HG03095 (cell line): ENCODE data around the gene C11orf21.

ENCODE experiments used
- ATAC-seq: cut with Tn5 transposase; IDR thresholded peaks from one replicate; pipeline ENCODE4 v1.9.1; 2021; ENCODE audit warnings: moderate library complexity; ENCODE audit not compliant: unreplicated experiment

The C11orf21 gene

DNA sequence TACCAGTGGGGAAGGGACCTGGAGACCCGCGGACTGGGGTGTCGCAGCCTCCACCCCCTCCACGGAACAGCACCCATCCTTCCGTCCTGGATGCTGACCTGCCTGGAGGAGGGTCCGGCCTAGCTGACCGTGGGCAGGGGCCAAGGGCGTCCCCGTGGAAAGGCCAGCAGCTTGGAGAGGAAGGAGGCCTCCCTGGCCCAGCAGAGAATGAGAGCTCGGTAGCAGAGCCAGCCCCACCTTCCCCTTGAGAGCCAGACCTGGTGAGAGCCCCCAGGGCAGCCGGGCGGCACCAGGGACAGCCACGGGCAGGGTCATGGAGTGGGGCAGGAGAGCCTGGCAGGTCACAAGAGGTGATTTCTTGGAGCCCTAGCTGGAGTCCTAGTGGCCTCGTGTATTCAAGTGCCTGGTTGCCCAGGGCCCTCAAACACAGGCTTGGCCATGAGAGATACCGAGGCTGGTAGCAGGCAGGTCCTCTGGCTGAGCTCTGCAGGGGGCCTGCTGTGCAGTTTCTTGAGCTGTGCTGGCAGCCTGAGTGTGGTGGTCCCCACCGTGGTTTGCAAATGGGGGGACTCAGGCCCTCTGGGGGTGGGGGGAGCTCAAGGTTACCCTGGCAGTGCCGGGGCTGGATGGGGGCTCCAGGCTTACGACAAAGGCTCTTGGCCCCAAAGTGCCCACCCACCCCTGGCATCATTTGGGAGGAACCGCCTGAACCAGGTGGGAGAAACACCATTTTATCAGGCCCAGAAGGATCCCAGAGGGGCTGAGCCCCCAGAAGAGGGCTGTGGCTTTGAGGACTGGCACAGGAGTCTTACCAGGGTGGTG lies 7.7 kb upstream of the C11orf21 start:
- ATAC-seq, result no peak

GRCh38 chr11:2308713-2309112 lies 7.0 kb upstream of the C11orf21 start:
- no peak for ATAC-seq

- no peak for ATAC-seq
Measured at GRCh38 chr11:2307501-2308331, 6.0 kb upstream of the C11orf21 start.

- ATAC-seq, result no peak
Measured at GRCh38 chr11:2306877-2307500, 5.3 kb upstream of the C11orf21 start.

GRCh38 chr11:2306452-2306823 lies 4.7 kb upstream of the C11orf21 start:
- ATAC-seq, result no peak

- no peak for ATAC-seq
Measured at GRCh38 chr11:2305788-2306451, 4.2 kb upstream of the C11orf21 start.

- ATAC-seq, result no peak
Measured at GRCh38 chr11:2305140-2305778, 3.5 kb upstream of the C11orf21 start.

DNA sequence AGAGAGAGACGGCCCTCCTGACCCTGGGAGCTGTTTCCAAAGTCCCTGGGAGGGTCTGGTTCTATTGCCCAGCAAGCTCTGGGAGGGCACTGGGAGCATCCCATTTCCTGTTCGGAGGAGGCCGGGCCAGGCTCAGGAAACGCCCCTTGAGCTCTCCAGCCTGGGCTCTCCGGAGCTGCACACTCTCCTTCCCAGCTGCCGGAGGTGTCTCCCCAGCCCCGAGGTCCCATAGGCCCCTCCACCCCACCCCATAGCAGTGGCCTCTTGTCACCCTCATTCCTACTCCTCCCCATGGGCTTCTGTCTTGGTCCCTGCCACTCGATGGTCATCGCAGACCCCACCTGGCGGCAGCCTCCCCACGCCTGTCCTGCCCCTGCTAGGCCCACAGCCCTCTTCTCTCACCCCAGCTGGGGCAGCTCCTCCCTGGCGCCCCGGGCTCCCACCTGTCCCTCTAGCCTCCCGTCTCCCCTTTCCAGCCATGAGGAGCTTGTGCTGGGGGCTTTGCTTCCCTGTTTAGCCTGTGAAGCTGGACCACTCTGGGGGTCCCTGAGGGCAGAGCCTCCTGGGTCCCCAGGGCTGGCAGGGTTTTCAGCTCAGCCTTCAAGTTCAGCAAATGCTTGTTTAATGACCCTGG lies 2.9 kb upstream of the C11orf21 start:
- ATAC-seq, result no peak

DNA sequence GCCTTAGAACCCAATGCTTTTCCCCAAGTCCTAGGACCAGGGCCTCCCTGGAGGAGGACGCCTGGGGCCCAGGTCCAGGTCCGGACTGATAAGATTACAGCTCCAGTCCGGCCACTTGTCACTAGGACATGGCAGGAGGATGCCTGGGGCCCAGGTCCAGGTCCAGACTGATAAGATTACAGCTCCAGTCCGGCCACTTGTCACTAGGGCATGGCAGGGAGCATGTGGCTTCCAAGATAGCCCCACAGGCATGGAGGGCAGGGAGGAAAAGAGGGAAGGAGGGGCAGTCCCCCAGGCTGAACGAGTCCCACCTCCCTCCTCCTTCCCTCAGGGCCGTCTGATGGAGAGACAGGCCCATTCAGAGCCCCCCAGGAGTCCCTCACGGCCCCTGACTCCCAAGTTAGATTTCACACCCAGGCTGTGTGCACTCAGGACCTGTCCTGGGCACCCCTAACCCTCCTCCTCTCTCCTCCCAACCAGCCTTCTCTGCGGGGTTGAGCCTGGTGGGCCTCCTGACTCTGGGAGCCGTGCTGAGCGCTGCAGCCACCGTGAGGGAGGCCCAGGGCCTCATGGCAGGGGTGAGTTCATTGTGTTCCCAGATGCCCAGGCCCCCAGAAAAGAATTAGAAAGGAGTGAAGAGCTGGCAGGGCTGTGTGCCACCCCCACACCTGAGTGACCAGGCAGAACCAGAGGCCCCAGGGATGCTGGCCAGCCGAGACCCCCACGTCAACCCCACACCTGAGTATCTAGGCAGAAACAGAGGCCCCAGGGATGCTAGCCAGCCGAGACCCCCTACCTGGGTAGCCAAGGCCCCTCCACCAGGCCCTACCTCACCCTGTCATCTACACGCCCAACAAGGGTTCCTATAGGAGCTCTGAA lies 2.1 kb upstream of the C11orf21 start:
- no peak for ATAC-seq

DNA sequence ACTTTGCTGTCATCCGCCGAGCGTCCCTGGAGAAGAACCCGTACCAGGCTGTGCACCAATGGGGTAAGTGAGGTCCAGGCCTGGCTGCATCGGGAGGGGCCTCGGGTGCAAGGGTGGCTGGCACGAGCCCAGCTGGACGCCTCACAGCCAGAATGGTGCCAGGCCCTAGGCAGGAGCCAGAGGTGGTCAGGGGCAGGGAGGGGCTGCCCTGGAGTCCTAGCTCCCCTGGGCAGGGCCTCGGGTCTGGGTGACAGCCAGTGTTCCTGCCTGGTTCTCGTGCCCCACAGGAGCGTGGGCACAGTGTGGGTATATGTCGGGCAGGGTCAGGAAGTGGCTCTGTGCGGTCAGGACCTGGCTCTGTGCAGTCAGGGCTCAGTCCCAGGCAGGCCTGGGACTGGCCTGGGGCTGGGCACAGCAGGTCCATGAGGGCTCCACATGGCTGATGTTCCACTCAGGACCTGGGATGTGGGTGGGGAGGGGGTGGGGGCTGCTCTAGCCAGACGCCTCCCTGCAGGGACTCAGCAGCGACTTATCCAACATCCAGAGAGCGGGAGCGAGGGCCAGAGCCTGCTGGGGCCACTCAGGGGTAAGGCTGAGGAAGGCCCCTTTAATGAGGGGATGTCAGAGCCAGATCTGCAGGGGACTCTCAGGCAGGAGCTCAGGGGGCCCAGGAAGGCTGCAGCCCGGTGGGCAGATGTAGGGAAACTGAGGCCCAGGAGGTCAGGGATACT lies 1.3 kb upstream of the C11orf21 start:
- no peak for ATAC-seq

DNA sequence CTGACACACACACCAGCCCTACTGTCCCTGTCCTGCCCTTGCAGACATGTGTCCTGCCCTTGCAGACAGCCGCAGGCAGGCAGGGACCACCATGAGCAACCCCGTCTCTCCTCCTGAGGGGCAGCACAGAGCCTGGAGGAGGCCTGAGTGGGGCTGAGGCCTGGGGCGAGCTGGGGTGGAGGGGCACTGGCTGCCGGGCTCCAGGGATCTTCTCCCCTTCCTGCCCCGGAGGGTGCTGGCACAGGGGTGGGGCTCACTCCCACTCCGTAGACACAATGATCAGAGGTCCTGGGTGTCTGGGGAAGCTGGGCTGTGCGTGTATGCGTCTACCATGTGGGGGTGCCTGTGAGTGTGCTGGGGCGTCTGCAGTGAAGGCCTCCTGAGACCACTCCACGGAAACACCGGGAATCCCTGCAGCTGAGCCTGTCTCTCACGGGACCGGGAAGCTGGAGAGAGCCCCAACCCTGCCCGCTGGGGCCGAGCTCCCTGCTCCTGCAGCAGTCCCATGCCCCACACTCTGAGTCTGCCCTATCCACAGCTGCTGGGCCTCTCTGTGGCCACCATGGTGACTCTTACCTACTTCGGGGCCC lies 683 bp upstream of the C11orf21 start:
- ATAC-seq, result no peak

- no peak for ATAC-seq
Measured at GRCh38 chr11:2300936-2301630, 635 bp downstream of the C11orf21 start.

- no peak for ATAC-seq
Measured at GRCh38 chr11:2300290-2300935, 1.3 kb downstream of the C11orf21 start.

GRCh38 chr11:2299773-2300172 lies 1.9 kb downstream of the C11orf21 start:
- no peak for ATAC-seq

GRCh38 chr11:2298795-2299761 lies 2.6 kb downstream of the C11orf21 start:
- no peak for ATAC-seq
